Measurements from ENCODE around the gene MSANTD2.

Gene MSANTD2

DNA sequence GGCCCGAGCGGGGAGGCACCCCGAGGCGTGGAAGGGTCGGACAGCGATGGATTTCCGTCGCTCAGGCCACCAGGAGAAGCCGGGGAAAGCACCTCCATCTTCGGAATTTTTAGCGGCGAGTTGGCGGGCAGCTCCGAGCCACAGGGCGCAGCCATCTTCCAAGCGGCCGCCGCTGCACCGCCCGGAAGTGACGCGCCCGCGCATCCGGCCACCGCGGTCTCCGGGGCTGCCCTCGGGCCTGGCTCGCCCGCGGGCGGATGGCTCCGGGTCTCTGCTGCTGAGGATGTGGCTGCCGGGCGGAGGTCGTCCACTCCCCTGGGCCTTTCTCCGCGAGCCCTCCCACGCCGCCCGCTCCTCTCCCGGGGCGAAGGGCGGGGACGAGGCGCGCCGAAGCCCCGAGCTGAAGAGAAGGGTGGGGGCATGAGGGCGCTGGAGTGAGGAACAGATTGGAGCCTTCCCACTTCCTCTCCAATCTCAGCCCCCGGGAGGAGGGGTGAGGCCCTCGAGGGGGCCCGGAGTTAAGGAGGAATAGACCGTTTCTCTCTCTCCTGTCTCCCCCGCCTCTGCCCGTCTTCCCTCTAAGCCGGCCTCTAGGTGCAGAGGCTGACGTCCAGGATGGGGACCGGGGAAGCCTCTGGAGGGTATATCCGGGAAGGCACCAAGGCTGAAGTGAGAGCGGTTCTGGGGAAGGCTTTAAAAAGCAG lies at the start of gene MSANTD2:
Gene MSANTD2, minus strand, starts transcription at position 181 of the 704 bp plus-strand sequence. Its CDS starts 26 bp downstream, at position 155.
- peak; percentile 60 to 65 for DNase-seq

DNA sequence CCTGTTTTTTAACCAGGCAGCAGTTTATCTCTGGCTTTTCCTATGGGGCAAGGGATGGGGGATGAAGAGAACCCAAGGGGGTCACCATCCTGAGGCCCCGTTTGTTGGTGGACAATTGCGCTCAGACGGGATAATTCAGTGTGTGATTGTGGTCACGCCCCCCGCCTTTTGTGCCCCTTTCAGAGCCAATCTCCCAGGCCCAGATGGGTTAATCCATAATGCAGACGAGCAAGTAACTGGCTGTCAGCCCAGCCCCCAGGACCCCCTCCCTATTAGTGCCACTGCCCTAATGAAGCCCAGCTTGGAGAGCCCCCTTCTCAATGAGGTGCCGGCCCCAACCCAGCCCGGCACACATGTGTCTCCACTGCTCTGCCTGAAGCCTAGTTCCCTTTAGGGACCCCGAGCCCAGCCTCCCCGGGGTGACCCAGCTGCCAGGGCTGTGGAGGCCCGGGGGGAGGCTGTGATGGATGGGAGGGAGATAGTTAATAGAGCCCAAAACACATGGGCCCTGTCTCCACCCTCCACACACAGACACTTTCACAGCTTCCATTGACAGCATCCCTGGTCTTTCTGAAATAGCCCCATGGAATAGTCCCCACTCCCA lies 46.0 kb upstream of the MSANTD2 start:
- no peak for DNase-seq

DNA sequence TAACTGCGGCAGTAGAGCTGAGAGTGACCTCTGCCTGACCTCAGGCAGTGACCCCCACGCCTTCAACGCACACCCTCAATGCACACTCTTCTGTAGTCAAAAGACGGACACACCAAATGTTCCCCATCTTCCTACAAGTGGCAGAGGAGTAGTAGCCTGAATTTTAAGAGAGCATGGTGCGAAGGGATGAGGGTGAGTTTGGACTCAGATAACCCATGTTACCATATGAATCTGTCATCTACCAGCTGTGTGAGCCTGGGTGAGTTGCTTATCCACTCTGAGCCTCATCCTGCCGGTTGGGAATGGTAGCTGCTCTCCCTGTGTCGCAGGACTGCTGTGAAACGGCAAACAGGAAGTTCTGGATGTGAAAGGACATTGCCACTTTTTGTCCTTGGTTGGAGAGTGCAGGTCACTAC lies 44.5 kb upstream of the MSANTD2 start:
- no peak for DNase-seq

- DNase-seq, result no peak
Observed at GRCh38 chr11:124843616-124843910, 43.4 kb upstream of the MSANTD2 start.

GRCh38 chr11:124842305-124842704 lies 42.1 kb upstream of the MSANTD2 start:
- no peak for DNase-seq

DNA sequence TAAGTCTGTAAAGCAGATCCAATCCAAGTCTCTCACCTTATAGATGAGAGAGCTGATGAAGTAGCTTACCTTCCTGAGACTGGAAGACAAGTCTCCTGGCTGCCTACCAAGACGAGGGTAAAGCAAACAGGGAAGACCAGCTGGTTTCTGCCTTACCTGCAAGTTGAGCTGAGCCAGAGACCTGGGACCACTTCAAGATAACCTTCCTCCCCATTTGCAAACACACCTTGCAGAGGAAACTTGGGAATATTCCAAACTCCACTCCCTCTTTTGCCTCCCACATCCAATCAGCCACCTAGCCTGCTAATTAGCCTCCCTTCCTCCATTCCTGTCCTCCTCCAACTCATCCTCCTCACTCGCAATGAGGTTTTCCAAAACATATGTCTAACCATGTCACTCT lies 41.6 kb upstream of the MSANTD2 start:
- no peak for DNase-seq

- DNase-seq, result no peak
Observed at GRCh38 chr11:124841201-124841600, 41.0 kb upstream of the MSANTD2 start.

- no peak for DNase-seq
Observed at GRCh38 chr11:124840666-124841065, 40.5 kb upstream of the MSANTD2 start.

- no peak for DNase-seq
Observed at GRCh38 chr11:124839972-124840621, 39.9 kb upstream of the MSANTD2 start.

DNA sequence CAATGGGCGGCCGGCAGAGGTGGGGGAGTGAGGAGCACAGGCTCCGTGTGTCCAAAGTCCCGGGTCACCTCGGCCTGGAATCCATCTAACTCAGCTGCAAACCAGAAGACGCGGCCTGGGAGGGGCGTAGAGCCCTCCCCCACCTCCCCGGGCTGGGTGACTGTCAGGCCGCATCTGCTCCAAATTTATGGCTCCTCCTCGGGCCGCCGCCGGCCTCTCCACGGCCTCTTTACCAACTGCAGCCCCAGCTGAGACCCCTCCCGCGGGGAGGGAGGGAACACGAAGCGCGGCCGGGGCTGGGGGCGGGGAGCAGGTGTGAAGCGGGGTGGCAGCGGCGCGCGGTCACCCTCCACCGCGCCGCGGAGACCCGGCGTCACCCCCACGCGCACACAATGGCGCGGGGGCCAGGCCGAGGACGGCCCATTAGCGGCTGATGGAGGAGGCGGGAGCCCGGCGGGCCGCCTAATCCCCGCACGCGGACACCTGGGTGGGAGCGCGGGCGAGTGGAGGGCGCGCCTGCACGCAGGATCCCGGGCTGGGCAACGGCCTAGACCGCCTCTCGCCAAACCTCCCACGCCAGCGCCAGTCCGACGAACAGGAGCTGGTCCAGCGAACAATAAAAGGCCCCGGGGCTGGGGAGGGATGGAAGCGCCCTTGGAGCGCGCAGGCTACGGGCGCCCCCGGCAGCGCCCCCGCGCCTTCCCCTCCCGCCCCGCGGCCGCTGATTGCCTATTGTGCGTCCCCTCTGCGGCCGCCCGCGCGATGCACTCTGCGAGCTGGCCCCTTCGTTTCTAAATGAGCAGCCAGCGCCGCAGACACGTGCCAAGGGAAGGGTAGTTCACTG lies 39.1 kb upstream of the MSANTD2 start:
- DNase-seq, result no peak

DNA sequence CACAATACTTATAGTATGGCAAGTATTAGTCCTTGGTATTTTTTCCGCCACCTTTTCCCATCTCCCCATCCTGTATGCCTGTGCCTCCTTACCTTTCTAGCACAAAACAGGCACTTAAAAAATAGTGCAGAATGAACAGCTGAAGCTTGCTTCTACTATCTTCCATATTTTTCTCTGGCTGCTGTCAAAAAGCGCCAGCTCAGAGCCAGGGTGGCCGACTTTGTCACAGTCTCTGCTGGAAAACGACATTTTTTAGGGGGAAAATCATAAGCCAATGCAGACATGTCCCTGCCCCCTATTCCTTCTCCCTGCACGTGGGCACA lies 38.6 kb upstream of the MSANTD2 start:
- DNase-seq, result no peak

DNA sequence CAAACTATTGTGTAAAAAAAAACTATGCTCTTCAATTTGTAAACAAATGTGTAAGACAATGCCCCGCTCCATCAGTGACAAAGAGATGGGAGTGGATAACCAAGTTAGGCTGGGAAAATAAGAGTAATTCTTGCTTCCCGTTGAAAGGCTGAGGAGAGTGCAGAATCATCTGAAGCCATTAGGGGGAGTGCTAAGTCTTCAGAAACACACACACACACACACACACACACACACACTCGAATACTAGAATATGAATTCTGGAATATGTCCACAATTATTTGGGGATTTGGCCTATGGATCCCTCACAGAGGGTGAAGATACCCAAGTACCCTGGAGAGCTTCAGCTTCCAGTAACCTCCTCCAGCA lies 37.3 kb upstream of the MSANTD2 start:
- DNase-seq, result no peak

DNA sequence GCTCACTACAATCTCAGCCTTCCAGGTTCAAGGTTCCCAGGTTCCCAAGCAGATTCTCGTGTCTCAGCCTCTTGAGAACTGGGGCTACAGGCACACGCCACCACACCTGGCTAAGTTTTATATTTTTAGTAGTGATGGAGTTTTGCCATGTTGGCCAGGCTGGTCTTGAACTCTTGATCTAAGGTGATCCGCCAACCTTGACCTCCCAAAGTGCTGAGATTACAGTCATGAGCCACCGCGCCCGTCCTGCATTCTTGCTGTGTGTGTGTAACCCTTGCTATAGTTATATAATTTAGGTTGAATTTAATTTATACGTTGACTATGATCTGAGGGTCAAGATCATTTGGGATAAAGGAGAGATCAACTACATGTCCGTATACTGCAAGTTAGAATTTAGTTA lies 35.7 kb upstream of the MSANTD2 start:
- DNase-seq, result no peak

- no peak for DNase-seq
Observed at GRCh38 chr11:124834526-124835180, 34.4 kb upstream of the MSANTD2 start.

DNA sequence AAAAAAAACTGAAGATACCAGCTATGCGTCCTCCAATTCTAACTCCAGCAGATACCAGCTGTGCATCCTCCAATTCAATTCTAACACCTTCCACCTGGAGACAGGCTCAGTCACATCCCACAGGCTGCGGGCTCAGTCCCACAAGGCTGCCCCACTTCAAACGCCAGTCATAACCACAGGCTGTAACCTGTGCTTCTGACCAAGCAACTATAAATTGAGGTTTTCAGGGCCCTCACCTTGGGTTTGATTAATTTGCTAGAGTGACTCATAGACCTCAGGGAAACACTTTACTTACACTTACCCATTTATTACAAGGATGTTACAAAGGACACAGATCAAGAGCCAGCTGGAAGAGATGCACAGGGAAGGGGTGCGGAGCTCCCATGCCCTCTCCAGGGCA lies 32.4 kb upstream of the MSANTD2 start:
- no peak for DNase-seq

DNA sequence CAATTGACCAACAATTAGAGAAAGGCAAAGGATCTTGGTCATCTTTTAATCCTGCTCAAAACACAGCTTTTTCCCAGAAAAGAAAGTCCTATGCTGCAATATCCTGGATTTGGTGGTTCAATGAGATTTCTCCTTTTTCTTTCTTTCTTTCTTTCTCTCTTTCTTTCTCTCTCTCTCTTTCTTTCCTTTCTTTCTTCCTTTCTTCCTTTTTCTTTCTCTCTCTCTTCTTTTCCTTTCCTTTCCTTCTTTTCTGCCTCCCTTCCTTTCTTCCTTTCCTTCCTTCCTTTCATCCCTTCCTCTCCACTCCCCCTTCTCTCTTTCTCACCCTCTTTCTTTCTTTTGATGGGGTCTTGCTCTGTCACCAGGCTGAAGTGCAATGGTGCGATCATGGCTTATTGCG lies 31.7 kb upstream of the MSANTD2 start:
- no peak for DNase-seq

DNA sequence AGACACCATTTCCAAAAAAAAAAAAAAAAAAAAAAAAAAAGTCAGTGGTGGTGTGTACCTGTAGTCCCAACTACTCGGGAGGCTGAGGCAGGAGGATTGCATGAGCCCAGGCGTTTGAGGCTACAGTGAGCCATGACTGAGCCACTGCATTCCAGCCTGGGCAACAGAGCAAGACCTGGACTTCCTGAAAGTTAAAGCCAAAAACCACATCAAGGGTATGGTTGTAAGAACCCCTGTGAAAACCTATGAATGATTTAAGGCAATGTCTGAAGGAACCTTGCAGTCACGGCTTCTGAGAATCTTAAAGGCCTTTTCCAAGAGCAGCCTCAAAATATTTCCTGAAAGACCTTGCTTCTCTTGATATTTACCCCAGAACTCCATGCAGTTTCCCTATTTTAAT lies 30.5 kb upstream of the MSANTD2 start:
- DNase-seq, result no peak

DNA sequence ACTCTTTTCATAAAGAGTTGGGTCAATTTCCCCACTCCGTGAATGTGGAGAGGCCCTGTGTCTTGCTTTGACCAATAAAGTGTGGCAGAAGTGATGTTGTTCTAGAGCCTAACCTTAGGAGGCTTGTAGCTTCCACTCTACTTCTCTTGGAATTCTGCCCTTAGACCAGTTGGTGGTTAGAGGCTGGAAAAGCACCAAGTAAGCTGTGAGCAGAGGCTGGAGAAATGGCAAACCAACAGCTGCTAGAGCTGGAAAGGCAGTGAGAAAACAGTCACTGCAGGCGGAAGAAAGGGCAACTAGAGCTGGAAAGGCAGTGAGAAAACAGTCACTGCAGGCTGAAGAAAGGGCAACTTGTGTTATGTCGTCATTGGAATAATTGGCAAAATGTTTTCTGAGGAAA lies 29.8 kb upstream of the MSANTD2 start:
- DNase-seq, result no peak

- DNase-seq, result no peak
Observed at GRCh38 chr11:124825876-124826275, 25.7 kb upstream of the MSANTD2 start.

GRCh38 chr11:124823512-124824376 lies 23.5 kb upstream of the MSANTD2 start:
- DNase-seq, result no peak

DNA sequence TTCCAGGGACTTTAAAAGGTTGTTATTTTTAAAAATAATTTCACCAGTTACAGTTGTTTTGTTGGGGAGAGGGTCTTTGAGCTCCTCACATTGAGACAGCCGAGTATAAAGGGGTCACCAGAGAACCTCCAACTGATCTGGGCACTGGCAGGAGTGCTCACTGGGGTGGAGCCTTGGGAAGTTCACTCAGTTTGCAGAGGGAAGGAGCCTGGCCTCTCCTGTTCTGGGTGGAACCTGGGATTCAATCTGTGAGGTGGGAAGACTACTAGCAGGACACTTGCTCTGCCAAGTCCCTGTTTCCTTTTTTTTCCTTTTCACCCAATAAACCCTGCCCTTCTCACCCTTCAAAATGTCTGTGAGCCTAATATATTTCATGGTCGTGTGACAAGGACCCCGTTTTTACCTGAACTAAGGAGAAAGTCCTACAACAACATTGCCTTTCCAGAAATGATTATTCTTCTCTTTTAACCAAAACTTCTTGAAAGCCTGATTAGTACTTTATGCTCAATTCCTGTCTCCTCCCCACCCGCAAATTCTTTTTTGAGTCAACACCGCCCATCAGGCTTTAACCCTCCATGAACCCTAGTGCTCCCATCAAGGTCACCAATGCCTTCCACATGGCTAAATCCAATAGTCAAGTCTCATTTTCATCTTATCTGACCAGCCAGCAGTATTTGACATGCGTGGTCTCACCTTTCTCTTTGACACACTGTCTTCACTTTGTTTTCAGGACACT lies 22.0 kb upstream of the MSANTD2 start:
- DNase-seq, result no peak

DNA sequence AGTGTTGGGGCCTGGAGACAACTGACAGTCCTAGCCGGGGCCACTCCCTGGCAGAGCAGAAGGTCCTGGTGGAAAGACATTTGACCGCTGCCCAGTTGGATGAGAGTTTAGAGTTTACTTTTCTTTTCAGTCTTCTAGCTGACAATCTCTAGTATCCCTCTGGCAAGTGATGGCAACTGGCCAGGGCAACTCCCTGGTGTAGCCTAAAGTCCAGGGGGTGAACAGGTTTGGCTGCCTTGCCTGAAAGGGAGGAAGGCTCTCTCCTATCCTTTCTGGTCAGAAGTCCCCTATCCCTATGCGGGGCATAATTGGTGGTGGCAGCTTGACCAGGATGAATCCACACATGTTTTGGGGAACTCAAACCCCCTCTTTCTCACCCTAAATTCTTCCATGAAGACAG lies 16.8 kb upstream of the MSANTD2 start:
- DNase-seq, result no peak
